ENCODE measurements around the gene UTF1. TPM values are rescaled to one million over a fixed set of nuclear protein-coding genes. Genes with fewer than 3 reads are reported as not detected.

UTF1 gene
- total RNA-seq, 2 experiments from 2014 or later: not detected

DNA sequence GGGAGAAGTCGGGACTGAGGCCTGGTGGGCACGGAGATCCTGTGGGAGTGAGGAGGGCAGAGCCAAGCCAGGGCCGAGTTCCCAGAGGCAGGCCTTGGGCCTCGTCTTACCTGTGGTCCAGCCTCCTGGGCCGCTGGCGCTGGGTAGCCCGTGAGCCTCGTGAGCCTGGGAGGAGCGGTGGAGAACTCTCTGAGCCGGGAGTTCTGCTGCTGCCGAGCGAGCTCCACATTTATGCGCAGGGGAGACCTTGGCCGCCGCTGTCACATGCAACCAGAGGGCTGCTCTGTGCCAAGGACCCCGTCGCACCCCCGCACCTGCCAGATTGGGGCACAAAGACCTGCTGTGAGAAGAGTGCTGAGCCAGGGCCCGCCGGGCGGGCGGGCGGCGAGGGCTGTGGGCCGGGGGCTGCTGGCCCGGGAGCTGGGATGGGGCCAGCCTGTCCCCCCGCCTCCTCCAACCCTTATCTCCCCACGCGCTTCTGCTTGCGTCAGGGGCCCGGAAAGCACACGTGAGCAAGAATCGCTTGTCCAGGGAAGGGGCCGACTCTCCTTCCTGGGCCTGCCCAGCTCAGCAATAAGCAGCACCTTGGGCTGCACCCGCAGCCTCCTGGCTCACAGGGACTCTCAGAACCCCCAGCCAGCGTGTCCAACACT is 17.8 kb downstream of the UTF1 start:
- no peak overlapping the region for H3K4me3 Mint-ChIP-seq
- H3K4me1 Mint-ChIP-seq: no peaks in the 10 kb centered on the region
- ATAC-seq (no peak), DNase-seq (no peak)
- H3K27ac Mint-ChIP-seq: no peak overlapping the region
- H3K36me3 Mint-ChIP-seq (ENCODE audit: low read depth): no peaks in the 10 kb centered on the region
- intact Hi-C loops (cut with DNase I, micrococcal nuclease): no loop called here
- H3K9me3 Mint-ChIP-seq (ENCODE audit: low read depth): no peaks in the 10 kb centered on the region
- H3K27me3 Mint-ChIP-seq: peaks cover 4% of the 10 kb centered on the region
- CTCF ChIA-PET: interaction anchor here (1.1 kb wide), 1 partner anchor 56 kb away, joined by 4 read pairs; no protein-coding TSS in a partner anchor
- POLR2A ChIA-PET: no interaction called here

DNA sequence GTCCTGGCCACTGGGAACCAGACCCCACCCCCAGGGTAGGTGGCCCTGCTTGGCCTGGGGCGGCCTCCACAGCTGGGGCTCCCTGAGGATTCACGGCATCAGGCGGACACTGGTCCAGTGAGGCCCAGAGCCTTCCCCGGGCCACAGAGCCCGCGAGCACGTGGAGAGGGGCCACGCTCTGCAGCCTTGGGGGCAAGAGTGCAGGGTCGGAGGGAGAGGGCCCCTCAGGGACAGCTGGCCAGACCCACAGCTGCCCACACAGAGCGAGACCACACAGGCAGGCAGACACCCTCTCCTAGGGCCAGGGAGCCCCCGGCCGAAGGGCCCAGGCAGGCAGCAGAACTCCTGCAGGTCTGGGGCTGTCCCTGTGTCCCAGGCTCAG is 18.3 kb downstream of the UTF1 start:
- intact Hi-C loops (cut with DNase I, micrococcal nuclease): no loop called here
- Mint-ChIP-seq H3K9me3 (ENCODE audit: low read depth) (no peaks in the 10 kb centered on the region), H3K27ac (no peak overlapping the region), H3K4me3 (no peak overlapping the region), H3K27me3 (no peaks in the 10 kb centered on the region), H3K36me3 (ENCODE audit: low read depth) (no peaks in the 10 kb centered on the region), H3K4me1 (no peaks in the 10 kb centered on the region)
- CTCF ChIA-PET: interaction anchor here (1.1 kb wide), 1 partner anchor 55 kb away, joined by 4 read pairs; no protein-coding TSS in a partner anchor
- DNase-seq (no peak), ATAC-seq (no peak)
- POLR2A ChIA-PET: no interaction called here

DNA sequence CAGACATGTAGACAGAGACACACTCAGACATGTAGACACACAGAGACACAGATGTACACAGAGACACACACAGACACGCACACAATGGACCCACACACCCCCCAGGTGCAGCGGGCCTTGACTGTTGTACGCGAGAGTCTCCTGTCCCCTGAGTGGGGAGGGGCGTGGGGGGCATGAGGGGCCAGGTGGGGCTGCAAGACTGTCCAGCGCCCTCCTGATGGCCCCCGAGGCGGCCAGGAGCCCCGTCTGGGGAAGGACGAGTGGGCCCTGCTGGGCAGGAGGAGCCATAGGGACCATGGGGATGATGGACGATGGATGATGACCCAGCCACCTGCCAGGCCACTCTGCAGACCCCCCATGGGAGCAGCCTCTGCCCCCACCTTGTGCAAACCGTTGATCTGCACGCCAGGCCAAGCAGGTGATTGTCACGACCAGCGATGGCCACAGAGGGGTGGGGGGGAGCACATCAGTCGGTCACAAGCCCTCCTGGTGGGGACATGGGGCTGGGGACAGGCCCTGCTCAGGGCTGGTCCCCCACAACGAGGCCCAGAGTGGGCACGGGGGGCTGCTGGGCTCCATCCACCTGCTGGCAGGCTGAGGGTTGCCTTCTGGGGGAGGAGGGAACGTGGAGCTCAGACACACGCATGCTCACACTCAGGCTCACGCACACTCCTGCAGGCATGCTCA is 19.2 kb downstream of the UTF1 start:
- Mint-ChIP-seq H3K9me3 (ENCODE audit: low read depth) (no peaks in the 10 kb centered on the region), H3K4me3 (no peak overlapping the region), H3K4me1 (no peaks in the 10 kb centered on the region), H3K36me3 (ENCODE audit: low read depth) (no peaks in the 10 kb centered on the region), H3K27me3 (no peaks in the 10 kb centered on the region), H3K27ac (no peak overlapping the region)
- DNase-seq (no peak), ATAC-seq (no peak)
- intact Hi-C loops (cut with DNase I, micrococcal nuclease): no loop called here
- CTCF ChIA-PET: no interaction called here
- POLR2A ChIA-PET: no interaction called here

DNA sequence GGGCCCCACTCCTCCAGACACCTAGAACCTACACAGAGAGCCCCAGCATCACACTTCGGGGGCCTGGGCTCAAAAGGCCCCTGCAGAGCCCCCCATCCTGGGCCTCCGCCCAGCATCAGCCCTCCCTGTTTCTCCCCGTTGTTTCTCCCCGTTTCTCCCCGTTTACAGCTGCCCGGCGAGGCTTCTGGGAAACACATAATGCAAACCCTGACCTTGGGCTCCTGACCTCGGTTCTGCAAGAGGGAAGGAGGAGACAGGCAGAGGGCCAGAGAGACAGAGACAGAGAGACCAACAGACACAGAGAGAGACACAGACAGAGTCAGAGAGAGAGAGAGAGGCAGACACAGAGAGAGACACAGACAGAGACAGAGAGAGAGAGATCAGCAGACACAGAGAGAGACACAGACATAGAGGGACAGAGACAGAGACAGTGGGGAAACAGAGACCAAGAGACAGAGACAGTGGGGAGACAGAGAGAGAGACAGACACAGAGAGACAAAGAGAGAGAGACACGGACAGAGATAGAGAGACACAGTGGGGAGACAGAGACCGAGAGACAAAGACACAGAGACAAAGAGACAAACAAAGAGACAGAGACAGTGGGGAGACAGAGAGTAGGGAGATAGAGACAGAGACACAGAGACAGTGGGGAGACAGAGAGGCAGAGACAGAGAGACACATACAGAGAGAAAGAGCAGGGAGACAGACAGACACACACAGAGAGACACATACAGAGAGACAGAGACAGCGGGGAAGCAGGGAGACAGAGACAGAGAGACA is 20.1 kb downstream of the UTF1 start:
- Mint-ChIP-seq H3K27ac (no peak overlapping the region), H3K4me3 (no peak overlapping the region), H3K9me3 (ENCODE audit: low read depth) (no peaks in the 10 kb centered on the region), H3K27me3 (no peaks in the 10 kb centered on the region), H3K36me3 (ENCODE audit: low read depth) (no peaks in the 10 kb centered on the region), H3K4me1 (no peaks in the 10 kb centered on the region)
- no peak for ATAC-seq
- no peak for DNase-seq
- ChIA-PET POLR2A (no interaction called here), CTCF (no interaction called here)
- intact Hi-C loops (cut with DNase I, micrococcal nuclease): loop anchor here in 1 of 2 experiments (10.0 kb wide), 1 partner anchor 1345 kb away; the partner anchor contains the start of gene PPP2R2D

DNA sequence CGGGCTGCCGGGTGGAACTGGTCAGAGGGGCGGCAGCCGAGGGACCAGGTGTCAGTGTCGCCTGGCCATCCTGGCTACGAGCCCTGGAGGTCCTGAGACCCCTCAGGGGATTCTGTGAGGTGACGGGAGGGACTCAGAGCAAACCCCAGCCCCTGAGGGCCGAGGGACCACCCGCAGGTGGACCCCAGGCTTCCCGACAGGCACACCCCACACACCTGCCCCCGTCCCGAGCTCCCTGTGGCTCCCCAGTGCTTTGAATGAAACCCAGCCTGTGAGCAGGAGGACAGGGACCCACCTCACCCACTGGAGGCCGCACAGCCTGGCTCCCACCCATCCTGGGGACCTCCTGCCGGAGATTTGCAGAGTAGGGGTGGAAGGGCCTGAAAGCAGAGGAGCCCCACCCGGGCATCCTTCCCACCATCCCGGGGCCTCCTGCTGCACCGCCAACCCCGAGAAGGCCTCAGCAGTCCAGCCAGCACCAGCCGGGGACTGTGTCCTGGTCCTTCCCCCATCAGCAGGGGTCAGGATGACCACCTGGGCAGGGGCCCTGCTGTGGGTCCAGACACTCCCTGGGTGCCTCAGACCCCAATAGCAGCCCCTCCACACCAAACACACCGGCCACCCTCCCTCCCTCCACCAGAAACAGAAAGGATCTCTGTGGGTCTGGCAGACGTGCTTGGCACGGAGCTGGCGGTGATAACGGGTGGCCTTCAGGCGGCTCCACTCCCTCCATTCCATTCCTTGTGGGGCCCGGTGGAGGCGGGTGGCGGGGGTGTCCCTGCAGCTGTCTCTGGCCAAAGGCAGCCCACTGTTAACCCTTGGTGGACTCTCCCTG is 21.6 kb downstream of the UTF1 start:
- Mint-ChIP-seq H3K27me3 (no peaks in the 10 kb centered on the region), H3K9me3 (ENCODE audit: low read depth) (no peaks in the 10 kb centered on the region), H3K4me1 (no peaks in the 10 kb centered on the region), H3K4me3 (no peak overlapping the region), H3K27ac (no peak overlapping the region), H3K36me3 (ENCODE audit: low read depth) (no peaks in the 10 kb centered on the region)
- ATAC-seq: no peak
- DNase-seq: no peak
- ChIA-PET CTCF (no interaction called here), POLR2A (no interaction called here)
- intact Hi-C loops (cut with DNase I, micrococcal nuclease): loop anchor here in 1 of 2 experiments (10.0 kb wide), 1 partner anchor 1347 kb away; the partner anchor contains the start of gene PPP2R2D

GRCh38 chr10:133252223-133252552 is 22.2 kb downstream of the UTF1 start:
- ATAC-seq (no peak), DNase-seq (no peak)
- Mint-ChIP-seq H3K9me3 (ENCODE audit: low read depth) (no peaks in the 10 kb centered on the region), H3K27me3 (no peaks in the 10 kb centered on the region), H3K4me3 (no peak overlapping the region), H3K4me1 (peaks cover 4% of the 10 kb centered on the region), H3K36me3 (ENCODE audit: low read depth) (no peaks in the 10 kb centered on the region), H3K27ac (no peak overlapping the region)
- ChIA-PET CTCF (no interaction called here), POLR2A (no interaction called here)
- intact Hi-C loops (cut with DNase I, micrococcal nuclease): loop anchor here in 1 of 2 experiments (10.0 kb wide), 1 partner anchor 1347 kb away; the partner anchor contains the start of gene PPP2R2D

GRCh38 chr10:133253361-133253955 is 23.4 kb downstream of the UTF1 start:
- Mint-ChIP-seq H3K4me3 (no peak overlapping the region), H3K27me3 (no peaks in the 10 kb centered on the region), H3K36me3 (ENCODE audit: low read depth) (no peaks in the 10 kb centered on the region), H3K27ac (no peak overlapping the region), H3K4me1 (peaks cover 16% of the 10 kb centered on the region), H3K9me3 (ENCODE audit: low read depth) (no peaks in the 10 kb centered on the region)
- intact Hi-C loops (cut with DNase I, micrococcal nuclease): loop anchor here in 1 of 2 experiments (10.0 kb wide), 1 partner anchor 1349 kb away; the partner anchor contains the start of gene PPP2R2D
- ATAC-seq (no peak), DNase-seq (no peak)
- CTCF ChIA-PET: no interaction called here
- POLR2A ChIA-PET: no interaction called here

- H3K4me1 Mint-ChIP-seq: peaks cover 25% of the 10 kb centered on the region
- POLR2A ChIA-PET: no interaction called here
- no peak overlapping the region for H3K4me3 Mint-ChIP-seq
- ATAC-seq: no peak
- H3K27ac Mint-ChIP-seq: no peak overlapping the region
- no peak for DNase-seq
- no peaks in the 10 kb centered on the region for H3K36me3 Mint-ChIP-seq (ENCODE audit: low read depth)
- no peaks in the 10 kb centered on the region for H3K9me3 Mint-ChIP-seq (ENCODE audit: low read depth)
- intact Hi-C loops (cut with DNase I, micrococcal nuclease): loop anchor here (5.0 to 10.0 kb wide), 3 partner anchors 138 to 1350 kb away; partner anchors contain the start of genes BNIP3 (in 1 of the 2), MTG1 (in 1 of the 2) and PPP2R2D (in 1 of the 2)
- CTCF ChIA-PET: no interaction called here
- H3K27me3 Mint-ChIP-seq: no peaks in the 10 kb centered on the region
Observed at GRCh38 chr10:133254421-133255120, 24.6 kb downstream of the UTF1 start.

- DNase-seq: no peak
- no peak overlapping the region for H3K27ac Mint-ChIP-seq
- intact Hi-C loops (cut with DNase I, micrococcal nuclease): loop anchor here (5.0 to 10.0 kb wide), 3 partner anchors 137 to 1351 kb away; partner anchors contain the start of genes BNIP3 (in 1 of the 2), MTG1 (in 1 of the 2) and PPP2R2D (in 1 of the 2)
- no peak for ATAC-seq
- H3K4me1 Mint-ChIP-seq: peaks cover 32% of the 10 kb centered on the region
- H3K4me3 Mint-ChIP-seq: no peak overlapping the region
- CTCF ChIA-PET: interaction anchor here (0.5 kb wide), 1 partner anchor 12 kb away, joined by 4 read pairs; no protein-coding TSS in a partner anchor
- POLR2A ChIA-PET: no interaction called here
- no peaks in the 10 kb centered on the region for H3K36me3 Mint-ChIP-seq (ENCODE audit: low read depth)
- no peaks in the 10 kb centered on the region for H3K9me3 Mint-ChIP-seq (ENCODE audit: low read depth)
- H3K27me3 Mint-ChIP-seq: no peaks in the 10 kb centered on the region
Observed at GRCh38 chr10:133255323-133255722, 25.3 kb downstream of the UTF1 start.

- H3K9me3 Mint-ChIP-seq (ENCODE audit: low read depth): no peaks in the 10 kb centered on the region
- peaks cover 3% of the 10 kb centered on the region for H3K36me3 Mint-ChIP-seq (ENCODE audit: low read depth)
- peaks cover 48% of the 10 kb centered on the region for H3K4me1 Mint-ChIP-seq
- DNase-seq (peak; percentile 52), ATAC-seq (no peak)
- ChIA-PET CTCF (interaction anchor here (0.5 to 2.4 kb wide), 9 partner anchors 16 to 355 kb away, joined by 3 to 9 read pairs (median 4); no protein-coding TSS in a partner anchor), POLR2A (no interaction called here)
- no peaks in the 10 kb centered on the region for H3K27me3 Mint-ChIP-seq
- peak overlapping the region; percentile 48 for H3K4me3 Mint-ChIP-seq
- H3K27ac Mint-ChIP-seq: peak overlapping the region; percentile 88
- intact Hi-C loops (cut with DNase I, micrococcal nuclease): loop anchor here (5.0 to 10.0 kb wide), 3 partner anchors 135 to 1353 kb away; partner anchors contain the start of genes BNIP3 (in 1 of the 2), MTG1 (in 1 of the 2) and PPP2R2D (in 1 of the 2)
Observed at GRCh38 chr10:133257489-133258065, 27.6 kb downstream of the UTF1 start.

All from activated CD4-positive, alpha-beta T cell treated with anti-CD3 and anti-CD28 coated beads for 36 hours (primary cell).